Nucleus accumbens (tissue), 56 donors: ENCODE measurements around the gene LRCH4.

Source experiments
- DNase-seq, 56 donors: peaks; one replicate each; lab custom pipeline; 2025; lab: John Stamatoyannopoulos, UW

Gene LRCH4

DNA sequence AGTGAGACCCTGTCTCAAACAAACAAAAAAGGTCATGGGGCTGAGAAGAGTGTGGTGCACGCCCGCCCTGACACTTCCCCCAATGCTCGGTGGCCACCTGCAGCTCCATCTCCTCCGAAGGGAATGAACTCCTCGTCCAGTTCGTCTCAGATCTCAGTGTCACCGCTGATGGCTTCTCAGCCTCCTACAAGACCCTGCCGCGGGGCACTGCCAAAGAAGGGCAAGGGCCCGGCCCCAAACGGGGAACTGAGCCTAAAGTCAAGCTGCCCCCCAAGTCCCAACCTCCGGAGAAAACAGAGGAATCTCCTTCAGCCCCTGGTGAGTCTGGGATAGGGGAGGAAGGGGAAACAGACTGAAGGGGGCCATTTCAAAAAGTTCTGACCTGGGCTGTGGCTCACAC lies 20.4 kb upstream of the LRCH4 start:
- no peak for DNase-seq

DNA sequence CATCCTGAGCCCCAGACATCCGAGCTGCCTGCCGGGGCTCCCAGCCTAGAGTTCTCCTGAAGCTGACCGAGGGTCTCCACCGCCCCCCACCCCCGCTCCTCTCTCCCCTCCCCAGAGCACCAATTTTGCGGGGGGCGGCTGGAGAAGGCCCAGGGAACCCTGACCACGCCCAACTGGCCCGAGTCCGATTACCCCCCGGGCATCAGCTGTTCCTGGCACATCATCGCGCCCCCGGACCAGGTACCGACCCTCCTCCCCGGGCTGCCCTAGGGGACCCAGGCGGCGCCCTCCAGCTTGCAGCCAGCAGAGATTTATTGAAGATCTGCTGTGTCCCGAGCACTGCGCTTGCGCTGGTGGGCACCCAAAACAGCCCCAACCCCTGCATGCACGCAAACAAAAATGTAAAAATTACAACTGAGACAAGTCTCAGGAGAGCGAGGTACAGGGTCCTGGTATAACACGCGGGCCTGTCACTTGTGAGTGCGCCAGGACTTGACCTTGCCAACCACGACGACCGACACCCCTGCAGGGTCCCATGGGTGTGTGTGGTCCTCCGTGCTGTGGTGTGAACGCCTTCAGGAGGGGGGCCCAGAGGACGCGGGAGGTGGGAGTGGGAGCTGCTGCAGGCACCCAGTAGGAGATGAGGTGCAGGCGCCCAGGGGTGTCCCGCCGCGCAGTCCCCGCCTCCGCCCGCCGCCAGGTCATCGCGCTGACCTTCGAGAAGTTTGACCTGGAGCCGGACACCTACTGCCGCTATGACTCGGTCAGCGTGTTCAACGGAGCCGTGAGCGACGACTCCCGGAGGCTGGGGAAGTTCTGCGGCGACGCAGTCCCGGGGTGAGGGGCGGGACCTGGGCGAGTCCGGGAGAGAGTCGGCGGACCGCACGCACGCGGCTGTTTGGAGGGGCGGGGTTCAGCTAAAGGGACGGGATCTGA lies 19.3 kb upstream of the LRCH4 start:
- DNase-seq: peak in 2 of 56 donors; percentile 16 to 24

DNA sequence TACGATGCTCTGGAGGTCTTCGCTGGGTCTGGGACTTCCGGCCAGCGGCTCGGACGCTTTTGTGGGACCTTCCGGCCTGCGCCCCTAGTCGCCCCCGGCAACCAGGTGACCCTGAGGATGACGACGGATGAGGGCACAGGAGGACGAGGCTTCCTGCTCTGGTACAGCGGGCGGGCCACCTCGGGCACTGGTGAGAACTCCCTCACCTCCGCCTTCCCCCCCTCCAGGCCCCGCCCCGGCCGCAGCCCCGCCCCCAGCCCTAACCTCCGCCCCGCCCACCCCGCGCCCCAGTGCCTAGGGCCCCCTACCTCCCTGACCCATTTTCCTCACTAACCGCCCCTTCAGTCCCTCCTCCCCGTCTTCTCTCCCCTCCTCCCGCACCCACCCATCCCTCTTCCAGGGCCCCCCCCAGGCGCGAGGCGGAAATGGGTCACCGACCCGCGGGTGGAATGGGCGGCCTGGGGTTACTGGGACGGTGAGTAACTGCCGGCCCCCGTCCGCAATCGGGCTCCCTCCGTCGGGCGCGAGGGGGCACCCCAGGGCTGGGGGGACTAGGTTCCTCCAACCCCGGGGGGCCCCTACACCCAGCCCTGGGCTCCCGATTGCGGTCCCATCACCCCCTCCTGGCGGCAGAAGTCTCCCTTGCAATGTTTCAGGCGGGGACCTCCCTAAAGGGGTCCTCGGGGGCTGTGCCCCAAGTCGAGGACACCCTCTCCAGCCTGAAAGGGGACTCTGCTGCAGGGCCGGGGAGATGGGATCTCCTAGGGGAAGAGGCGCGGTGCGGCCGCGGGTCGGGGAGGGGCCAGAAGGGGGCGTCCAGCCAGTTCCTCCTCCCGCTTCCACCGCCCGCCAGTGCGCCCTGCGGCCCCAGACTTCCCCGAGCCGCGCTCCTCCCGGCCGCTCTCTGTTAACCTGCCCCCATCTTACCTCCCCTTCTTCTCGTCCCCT lies 18.4 kb upstream of the LRCH4 start:
- DNase-seq: peak in 29 of 56 donors; percentile 7 to 65 (median 25)

DNA sequence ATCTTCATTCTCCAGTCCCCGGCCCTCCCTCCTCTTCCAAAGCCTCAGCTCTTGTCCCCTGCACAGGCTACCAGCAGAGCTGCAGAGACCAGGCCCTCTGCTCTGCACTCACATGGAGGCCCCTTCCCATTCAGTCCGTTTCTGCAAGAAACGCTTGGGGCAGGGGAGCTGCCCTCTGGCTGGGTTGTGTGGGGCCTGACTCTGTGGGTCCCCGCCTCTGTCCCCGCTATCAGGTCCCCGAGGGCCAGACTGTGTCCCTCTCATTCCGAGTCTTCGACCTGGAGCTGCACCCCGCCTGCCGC lies 17.7 kb upstream of the LRCH4 start:
- no peak for DNase-seq

DNA sequence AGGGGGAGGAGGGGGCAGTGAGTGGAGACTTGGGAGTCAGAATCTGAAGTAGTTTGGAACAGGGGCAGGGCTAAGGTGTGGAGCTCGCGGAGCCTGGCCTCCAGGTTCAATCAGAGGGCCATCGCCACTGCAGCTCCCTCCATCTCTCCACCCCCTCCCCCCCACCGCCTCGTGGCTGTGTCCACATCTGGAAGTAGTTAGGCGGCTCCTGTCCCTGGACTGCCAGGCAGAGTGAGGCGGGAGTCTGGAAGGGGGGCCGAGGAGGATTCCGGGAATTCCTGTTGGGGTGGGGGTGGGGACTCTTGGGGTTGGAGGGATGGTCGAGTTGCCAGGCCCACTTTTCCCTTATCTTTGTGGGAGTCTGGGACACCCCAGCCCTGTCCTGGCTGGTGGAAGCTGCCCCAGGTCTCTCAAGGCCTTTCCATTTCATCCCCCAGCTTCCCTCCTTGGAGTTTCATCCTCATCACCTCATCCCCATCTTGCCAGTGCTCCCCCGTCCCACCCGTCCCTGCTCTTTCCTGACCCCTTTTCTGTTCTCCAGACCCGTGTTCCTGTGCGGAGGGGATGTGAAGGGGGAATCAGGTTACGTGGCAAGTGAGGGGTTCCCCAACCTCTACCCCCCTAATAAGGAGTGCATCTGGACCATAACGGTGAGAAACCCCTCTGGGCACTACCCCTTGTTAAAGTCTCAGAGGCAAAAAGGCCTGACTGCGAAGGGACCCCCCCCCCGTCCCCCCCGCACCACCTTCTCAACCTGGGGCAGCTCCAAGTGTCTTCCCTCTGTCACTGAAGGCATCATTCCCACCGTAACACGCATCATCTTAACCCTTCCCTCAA lies 17.2 kb upstream of the LRCH4 start:
- DNase-seq: no peak

DNA sequence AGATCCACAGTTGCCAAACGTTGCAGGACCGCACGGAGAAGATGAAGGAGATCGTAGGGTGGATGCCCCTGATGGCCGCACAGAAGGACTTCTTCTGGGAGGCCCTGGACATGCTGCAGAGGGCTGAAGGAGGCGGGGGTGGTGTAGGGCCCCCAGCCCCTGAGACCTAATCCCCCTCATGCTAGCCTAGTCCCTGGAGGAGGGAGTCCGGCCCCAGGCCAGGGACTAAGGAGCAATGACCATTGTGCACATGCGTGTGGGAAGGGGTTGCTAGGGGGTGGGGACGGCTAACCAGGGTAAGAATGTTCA lies 14.8 kb upstream of the LRCH4 start:
- DNase-seq: no peak

DNA sequence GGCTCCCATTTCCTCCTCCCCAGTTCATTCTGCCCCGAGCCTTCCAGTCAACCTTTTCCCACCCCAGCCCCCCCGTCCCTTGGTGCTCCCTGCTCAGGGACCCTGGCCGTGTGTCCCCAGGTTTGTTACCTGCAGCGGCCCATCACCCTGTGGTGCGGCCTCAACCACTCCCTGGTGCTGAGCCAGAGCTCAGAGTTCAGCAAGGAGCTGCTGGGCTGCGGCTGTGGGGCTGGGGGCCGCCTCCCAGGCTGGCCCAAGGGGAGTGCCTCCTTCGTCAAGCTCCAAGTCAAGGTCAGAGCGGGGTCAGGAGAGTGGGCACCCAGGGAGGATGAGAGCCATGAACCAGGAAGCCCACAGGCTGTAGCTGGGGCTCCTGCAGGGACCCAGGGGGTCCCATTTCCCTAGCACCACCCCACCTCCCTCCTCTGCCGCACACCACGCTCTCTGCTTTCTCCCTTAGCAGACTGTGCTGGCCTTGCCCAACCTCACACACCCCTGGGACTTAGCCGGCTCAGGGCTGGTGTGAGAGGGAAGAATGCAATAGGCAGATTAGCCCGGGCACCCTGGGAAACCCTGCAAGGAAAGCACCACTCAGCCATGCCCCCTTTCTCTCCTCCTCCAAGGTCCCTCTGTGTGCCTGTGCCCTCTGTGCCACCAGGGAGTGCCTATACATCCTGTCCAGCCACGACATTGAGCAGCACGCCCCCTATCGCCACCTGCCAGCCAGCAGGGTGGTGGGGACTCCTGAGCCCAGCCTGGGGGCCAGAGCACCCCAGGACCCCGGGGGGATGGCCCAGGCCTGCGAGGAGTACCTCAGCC lies 14.2 kb upstream of the LRCH4 start:
- DNase-seq: no peak

DNA sequence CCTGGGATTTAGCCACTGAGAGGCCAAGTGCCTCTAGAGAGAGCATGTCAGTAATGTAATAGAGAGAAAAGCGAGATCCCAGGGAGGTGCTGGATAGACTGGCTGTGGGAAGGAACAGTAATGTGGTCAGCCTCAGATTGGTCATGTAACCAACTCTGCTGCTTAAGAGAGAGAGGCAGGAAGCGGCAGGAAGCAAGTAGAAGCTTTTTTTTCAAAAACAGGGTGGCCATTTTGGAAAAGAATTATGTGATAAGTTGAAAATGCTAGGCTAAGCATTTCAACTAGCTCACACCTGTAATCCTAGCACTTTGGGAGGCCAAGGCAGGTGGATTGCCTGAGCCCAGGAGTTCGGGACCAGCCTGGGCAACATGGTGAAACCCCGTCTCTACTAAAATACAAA lies 12.5 kb upstream of the LRCH4 start:
- DNase-seq: no peak

DNA sequence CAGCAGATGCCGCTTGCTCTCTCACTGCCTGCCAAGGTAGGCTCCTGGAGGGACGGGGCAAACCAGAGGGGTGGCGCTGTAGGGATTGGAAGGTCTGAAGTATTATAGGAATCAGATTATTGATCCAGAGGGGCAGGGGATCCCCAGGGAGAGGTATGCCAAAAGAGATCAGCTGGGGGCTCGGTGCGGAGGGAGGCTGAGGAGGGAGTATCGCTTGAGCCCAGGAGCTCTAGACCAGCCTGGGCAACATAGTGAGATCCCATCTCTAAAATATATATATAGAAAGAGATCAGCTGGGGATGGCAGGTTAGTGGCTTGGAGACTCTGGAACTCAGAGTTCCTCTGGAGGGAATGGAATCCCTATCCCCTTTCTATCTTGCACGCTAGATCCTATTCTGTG lies 9.3 kb upstream of the LRCH4 start:
- DNase-seq: no peak

DNA sequence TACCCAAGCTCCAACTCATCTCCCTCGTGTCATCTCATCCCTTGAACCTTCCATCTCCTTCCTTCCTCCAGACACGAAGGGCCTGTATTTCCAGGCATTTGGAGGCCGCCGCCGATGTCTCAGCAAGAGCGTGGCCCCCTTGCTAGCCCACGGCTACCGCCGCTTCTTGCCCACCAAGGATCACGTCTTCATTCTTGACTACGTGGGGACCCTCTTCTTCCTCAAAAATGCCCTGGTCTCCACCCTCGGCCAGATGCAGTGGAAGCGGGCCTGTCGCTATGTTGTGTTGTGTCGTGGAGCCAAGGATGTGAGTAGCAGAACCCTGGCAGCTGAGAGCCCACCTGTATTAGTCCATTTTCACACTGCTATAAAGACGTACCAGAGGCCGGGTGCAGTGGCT lies 5.7 kb upstream of the LRCH4 start:
- DNase-seq: no peak

DNA sequence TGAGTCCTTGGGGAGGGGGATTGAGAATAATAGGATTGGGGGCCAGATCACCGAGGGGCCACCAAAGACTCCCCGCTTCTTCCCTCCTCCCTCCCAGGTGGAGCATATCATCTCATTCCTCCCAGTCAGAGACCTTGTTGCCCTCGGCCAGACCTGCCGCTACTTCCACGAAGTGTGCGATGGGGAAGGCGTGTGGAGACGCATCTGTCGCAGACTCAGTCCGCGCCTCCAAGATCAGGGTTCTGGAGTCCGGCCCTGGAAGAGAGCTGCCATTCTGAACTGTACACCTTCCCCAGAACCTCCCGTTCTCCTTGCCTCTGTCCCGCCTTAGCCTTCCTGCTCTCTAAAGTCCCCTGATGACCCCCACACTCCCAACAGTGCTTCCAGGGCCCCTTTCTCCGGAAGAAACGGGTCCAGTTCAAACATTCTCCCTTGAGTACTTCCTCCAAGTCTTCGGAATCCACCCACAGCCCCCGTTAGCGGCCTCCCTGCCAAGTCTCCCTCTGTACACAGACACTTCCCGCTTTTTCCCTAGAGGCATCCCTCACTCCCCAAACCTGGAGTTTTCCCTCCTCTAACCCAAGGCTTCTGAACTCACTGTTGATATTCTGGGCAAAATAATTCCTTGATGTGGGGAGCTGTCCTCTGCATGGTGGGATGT lies 4.3 kb upstream of the LRCH4 start:
- DNase-seq: no peak

DNA sequence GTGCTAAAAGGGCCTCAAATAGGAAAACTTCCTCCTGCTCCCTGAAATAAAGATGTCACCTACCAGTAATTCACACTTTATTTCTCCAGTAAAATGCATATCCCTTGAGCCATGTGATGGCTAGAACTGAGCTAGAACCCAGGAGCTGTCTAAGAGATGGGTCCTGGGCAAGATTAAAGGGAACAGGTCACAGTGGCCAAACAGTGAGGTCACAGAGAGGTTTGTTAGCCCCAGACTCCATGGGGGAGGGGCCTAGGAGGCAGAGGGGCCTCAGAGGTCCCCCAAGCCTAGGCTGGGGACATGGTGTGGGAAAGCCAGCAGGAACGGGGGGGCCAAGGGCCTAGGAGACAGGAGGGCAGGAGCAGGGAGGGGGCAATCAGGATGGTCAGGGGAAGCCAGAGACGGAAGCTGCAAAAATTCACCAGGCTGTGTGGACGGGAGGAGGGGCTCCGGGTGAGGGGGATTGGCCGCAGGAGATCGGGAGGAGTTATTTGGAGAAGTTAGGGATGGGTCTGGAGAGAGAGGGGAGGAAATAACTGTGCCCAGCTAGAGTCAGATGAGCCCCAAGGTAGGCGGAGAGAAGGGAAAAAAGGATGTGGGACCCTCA lies 3.5 kb upstream of the LRCH4 start:
- DNase-seq: no peak

DNA sequence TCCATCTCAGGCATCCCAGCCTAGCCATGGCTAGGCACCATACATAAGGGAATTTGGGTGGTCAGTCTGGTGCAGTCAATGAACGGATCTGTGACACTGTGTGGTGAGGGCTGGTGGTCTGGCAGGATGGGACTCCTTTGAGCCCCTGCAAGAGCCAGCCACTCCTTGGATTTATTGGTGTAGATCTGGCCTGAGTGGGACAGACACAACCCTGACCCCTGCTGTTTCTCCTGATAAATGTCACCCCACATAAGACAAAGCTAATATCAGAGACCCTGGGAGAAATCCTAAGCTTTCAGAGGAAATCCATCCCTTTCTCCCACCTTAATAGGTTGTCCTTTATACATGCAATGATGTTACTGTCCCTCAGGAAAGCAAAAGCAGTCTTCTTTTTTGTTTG lies 2.5 kb upstream of the LRCH4 start:
- no peak for DNase-seq

DNA sequence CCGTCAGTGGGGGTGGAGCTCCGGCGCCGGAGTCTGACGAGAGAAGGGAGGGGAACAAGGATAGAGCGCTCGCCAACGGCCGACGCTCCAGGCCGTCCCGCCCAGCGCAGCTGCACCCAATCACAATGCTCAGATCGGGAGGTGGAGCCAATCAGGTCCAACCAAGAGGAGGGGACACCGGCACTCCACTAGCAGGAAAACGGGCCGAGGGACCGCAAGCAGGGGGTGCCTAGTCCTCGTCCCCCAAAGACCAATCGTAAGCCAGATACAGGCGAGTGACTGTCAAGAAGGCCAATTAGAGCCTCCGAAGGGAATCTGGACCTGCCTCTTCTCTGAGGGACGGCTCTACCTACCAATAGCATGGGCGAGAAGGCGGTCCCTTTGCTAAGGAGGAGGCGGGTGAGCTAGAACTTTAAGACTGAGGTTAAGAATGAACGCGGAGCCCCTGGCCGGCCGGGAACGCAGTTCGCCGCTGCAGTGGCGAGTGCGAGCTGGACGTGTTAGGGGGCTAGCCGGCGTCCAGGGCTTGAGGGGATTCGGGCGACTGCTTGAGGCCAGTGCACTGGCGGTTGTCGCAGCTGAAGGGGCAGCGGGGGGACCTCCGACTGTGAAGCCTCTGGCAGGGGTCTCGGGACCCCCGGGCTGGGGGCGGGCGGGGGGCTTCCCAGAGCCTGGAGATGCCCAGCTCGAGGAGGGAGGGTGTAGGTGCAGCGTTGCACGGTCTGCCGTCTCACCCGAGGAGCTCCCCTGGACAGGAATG lies 517 bp upstream of the LRCH4 start, which contains the start of gene FBXO24:
Gene FBXO24, plus strand, starts transcription at position 63 of the 760 bp plus-strand sequence. Its CDS starts 298 bp downstream, at position 361.
- peak; percentile 99 to 100 (median 100) for DNase-seq

DNA sequence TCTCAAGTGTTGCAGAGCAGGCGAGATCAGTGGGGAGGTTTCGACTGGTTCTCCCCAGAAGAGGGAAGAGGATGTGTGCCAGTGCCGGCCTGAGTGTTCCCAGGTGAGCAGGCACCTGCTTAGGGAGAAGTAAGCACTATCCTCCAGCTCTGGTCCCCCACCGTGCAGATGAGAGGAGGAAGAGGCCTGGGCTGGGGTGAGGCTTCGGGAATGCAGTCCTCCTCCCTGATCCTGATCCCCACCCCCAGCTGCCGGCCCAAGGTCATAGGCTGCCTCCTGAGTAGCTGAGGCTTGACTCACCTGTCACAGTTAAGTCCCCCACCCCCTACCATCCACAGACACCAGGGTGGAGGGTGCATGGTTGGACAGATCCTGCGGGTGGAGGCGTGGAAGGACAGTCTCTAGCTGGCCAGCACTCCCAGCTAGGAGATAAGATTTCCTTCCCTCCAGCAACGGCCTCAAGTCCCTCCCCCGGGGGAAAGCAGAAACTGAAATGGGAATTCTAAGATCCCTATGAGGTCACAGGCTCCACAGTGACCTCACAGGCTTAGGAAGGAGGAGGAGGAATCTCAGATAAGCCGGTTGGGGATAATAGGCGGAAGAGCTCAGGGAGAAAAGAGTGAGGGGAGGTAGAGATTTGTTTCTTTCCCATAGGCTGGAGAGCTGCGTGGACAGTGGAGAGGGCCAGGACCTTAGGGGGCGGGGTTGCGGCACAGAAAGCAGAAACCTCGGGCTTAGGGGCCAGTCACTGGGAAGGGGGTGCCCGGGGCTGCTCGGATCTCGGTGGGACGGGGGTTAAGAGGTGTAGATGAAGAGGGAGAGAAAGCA lies 1.0 kb downstream of the LRCH4 start:
- no peak for DNase-seq

DNA sequence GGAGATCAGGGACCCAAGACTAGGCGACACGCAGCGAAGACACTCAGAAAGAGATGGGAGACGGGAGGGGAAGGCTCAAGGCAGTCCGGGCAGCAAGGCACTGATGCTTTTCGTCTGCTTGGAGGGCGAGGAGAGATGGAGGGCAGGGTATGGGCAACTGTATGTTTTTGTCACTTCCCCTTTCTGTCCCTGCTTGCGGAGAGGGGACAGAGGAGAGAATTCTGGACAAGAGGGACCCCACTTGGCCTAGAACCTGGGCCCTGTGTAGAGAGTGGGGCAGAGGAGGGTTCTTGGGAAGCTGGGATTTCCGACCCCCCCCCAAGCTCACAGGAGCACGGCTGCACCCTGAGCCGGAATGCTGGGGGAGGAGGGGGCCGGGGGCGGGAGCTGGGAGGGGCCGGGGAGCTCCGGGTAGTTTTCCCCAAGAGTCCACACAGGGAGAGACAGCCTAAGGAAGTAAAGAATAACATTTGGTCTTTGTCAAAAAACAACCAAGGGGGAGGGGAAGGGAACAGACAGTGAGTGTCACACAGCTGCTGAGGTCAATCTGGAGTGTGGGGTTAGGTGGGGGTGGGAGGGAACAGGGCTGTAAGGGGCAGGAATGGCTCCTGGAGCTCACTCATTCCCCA lies 1.8 kb downstream of the LRCH4 start:
- DNase-seq: no peak
